NCI-H128 (cell line): Measurements from ENCODE around the gene KCNK6.
"Not testable (repeated sequence)": the region's sequence is repeated elsewhere in the genome, so short reads cannot be mapped to it uniquely, and the experiment has no call there.

Experiments
- DNase-seq: peaks from one replicate; lab custom pipeline; 2025; ENCODE audit not compliant: unreplicated experiment; lab: John Stamatoyannopoulos, UW

KCNK6 gene

GRCh38 chr19:38360839-38361631 is 41.4 kb downstream of the KCNK6 start:
- DNase-seq: no peak

DNA sequence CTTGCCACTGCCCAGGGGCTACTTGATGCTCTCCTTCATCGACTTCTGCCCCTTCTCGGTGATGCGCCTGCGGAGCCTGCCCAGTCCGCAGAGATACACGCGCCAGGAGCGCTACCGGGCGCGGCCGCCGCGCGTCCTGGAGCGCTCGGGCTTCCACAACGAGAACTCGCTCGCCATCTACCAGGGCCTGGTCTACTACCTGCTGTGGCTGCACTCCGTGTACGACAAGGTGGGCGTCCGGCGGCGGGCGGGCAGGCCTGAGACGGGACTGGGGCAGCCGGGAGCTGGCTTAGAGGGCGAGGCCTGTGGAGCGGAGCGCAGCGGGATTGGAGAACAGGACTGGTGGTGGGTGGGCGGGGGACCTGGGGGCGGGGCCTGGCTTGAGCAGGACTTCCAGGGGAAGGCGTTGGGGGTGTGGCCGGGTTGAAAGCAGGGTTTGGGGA is 42.0 kb downstream of the KCNK6 start:
- peak; percentile 66 for DNase-seq

- DNase-seq: peak; percentile 64
Measured at GRCh38 chr19:38362076-38362945, 42.7 kb downstream of the KCNK6 start.

DNA sequence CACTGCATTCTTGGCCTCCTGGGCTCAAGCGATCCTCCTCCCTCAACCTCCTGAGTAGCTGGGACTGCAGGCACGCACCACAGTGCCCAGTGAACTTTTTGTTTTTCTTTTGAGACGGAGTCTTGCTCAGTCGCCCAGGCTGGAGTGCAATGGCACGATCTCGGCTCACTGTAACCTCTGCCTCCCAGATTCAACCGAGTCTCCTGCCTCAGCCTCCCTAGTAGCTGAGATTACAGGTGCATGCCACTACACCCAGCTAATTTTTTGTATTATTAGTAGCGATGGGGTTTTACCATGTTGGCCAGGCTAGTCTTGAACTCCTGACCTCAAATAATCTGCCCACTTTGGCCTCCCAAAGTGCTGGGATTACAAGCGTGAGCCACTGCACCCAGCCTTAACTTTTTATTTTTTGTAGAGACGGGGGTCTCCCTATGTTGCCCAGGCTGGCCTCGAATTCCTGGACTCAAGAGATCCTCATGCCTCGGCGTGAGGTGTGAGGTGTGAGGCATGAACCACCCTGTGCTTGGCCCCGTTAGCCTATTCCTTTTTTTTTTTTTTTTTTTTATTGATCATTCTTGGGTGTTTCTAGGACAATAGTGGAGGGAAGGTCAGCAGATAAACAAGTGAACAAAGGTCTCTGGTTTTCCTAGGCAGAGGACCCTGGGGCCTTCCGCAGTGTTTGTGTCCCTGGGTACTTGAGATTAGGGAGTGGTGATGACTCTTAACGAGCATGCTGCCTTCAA is 43.5 kb downstream of the KCNK6 start:
- not testable (repeated sequence) for DNase-seq

DNA sequence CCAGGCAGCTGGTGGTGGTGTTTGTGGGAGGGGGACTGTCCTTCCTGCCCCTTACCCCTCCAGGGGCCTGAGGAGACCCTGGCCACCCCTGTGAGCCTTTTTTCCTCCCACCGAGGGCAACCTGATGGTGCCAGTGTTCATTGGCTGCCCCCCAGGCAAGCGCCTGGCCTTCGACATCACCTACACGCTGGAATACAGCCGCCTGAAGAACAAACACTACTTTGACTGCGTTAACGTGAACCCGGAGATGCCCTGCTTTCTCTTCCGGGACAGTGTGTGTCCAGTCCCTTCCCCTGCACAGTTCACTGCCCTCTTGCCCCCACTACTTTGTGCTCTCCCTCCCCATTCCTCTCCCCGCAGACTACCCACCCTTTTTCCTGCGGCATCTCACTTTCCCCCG is 47.4 kb downstream of the KCNK6 start:
- no peak for DNase-seq

DNA sequence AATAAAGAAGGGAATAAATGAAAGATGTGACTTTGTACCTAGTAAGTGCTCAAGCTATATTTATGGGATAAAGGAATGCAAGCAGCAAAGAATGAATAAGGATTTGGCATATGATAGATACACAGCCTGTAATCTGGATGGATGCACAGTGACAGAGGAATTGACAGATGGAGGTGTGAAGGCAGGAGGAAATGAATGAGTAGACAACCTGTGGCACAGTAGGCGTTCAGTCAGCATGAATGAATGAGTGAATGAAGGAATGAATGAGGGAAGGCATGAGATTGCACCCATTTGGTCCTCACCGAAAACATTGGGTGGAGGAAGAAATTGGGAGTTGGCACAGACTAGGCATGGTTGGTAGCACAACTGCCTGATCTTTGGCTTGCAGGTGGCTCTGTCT is 49.9 kb downstream of the KCNK6 start:
- DNase-seq: no peak

DNA sequence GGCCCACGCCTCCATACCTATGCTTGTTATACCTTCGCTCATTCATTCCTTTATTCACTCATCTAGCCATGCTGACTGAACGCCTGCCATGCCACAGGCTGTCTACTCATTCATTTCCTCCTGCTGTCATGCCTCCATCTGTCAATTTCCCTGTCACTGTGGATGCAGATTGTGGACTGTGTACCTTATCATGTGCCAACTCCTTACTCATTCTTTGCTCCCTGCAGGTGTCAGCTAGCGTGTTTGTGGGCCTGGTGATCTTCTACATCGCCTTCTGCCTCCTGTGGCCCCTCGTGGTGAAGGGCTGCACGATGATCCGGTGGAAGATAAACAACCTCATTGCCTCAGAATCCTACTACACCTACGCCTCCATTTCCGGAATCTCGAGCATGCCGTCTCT is 50.7 kb downstream of the KCNK6 start:
- no peak for DNase-seq

- DNase-seq: no peak
Measured at GRCh38 chr19:38371081-38371480, 51.4 kb downstream of the KCNK6 start.

- DNase-seq: no peak
Measured at GRCh38 chr19:38373907-38374331, 54.3 kb downstream of the KCNK6 start.

- DNase-seq: peak; percentile 98
Measured at GRCh38 chr19:38374332-38375097, 54.9 kb downstream of the KCNK6 start, which contains the start of gene PSMD8. PSMD8 (plus strand) TSS chr19:38374571; CDS start chr19:38374602, 31 bp downstream.

- no peak for DNase-seq
Measured at GRCh38 chr19:38375098-38375493, 55.5 kb downstream of the KCNK6 start.

GRCh38 chr19:38375748-38376147 is 56.1 kb downstream of the KCNK6 start:
- DNase-seq: no peak

GRCh38 chr19:38376576-38376975 is 56.9 kb downstream of the KCNK6 start:
- no peak for DNase-seq

DNA sequence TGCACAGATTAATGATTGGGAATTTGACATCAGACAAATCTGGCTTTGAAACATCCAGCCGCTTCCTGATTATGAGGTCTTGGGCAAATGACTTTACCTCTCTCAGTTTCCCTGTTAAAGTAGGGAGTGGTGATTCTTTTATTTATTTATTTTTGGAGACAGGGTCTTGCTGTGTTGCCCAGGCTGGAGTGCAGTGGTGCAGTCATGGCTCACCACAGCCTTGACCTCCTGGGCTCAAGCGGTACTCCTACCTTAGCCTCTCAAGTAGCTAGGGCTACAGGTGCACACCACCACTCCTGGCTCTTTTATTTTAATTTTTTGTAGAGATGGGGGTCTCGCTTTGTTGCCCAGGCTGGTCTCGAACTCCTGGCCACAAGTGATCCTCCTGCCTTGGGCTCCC is 57.4 kb downstream of the KCNK6 start:
- DNase-seq: no peak

DNA sequence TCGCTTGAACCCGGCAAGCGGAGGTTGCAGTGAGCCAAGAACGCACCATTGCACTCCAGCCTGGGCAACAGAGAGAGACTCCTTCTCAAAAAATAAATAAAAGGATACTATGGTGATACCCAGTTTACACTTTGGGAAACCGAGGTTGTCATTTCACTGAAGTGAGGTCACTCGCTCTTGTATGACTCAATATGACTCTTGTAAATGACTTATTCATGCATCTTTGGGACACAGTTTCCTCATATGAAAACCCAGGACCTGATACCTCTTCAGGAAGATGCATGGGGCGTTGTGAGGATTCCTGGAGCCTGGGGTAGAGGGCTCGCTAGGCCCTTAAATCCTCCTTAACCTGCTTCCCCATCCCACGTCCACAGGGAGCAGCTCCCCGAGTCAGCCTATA is 59.2 kb downstream of the KCNK6 start:
- DNase-seq: no peak

DNA sequence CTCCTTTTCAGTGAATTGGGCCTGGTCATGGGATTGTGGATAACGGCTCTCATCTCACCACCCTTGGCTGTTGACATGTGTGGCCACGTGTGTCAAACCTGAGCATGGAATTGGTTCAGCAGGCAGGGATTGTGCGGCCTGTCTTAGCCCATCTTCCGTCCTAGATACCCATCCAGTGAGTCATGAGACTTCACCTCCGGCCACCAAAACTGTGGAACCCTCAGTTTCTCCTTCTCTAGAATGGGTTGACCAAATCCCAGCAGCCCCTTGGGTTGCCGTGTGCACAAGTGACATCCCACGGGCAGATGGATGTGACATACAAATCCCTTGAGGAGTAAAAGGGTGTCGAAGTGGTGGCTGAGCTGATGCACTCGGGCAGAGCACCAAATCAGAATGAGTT is 61.5 kb downstream of the KCNK6 start:
- DNase-seq: no peak
